ENCODE data around the gene TMEM9. TPM values are rescaled to one million over a fixed set of nuclear protein-coding genes. Genes with fewer than 3 reads are reported as not detected.

Gene TMEM9
- total and polyA plus RNA-seq, 9 of the 15 experiments (the other 6 are each of a cell fraction or from before 2014, with no cell fraction given), result 30.4 to 107 (median 67.6) TPM

DNA sequence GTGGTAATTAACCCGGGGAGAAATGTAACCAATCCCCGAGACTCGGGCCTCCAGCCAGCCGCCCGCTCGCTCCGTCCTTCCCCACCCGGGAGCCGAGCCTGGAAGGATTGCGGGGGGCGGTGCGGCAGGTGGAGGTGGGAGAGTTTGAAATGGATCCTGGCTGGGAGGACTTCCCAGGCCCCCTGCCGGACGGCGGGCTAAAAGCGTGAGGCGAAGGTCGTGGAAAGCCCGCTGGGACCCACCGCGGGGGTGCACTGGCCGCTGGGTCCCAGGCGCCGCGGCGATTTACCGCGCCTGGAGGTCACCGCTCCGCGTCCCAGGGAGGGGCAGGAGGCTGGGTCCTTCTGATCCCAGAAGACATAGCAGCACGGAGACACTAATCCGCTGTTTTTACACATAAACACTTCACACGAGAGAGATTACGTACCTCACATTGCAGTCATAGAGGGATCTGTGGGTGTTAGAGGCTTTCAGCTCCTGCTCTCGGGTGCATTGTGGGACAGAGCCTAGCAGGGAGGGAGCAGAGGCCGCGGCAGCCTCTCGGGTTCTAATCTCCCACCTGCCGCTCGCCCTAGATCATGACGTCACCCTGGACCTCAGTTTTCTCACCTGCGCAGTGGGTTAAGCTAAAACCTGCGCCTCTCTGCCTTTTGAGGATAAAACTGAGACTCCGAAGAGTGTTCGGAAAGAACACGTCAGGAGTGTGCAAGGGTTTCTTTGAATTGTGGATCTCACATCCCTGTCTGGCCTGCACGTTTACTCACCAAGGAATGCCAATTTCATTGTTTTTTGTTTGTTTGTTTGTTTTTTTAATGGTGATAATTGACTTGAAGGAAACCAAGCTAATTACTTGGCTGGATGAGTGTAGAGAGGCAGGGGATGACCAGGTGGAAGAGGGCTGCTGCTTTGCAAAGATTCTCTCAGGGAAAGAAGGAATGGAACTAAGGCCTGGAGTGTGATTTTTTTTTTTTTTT, 17.1 kb upstream of the TMEM9 start:
- FAIRE-seq, result peak; percentile 6
- H4K20me1 ChIP-seq (replicated peaks; ENCODE audit: control insufficient read depth, insufficient read depth, low read length), result no peaks in the 10 kb centered on the region
- intact Hi-C loops (cut with micrococcal nuclease), result no loop called here
- no peaks in the 10 kb centered on the region for H3K9me1 ChIP-seq (ENCODE audit: control insufficient read depth, insufficient read depth, low read length)
- POLR2A ChIA-PET, result interaction anchor here (0.6 to 6.7 kb wide), 6 partner anchors 15 to 190 kb away, joined by 3 to 121 read pairs (median 3); partner anchors contain the start of genes IGFN1 and TMEM9
- peak overlapping the region; percentile 55 for H3K27ac ChIP-seq (ENCODE audit: extremely low read depth, low read depth, low read length)
- H3K4me1 ChIP-seq (replicated peaks in 1 of 2; ENCODE audit: control insufficient read depth in 2 of 2, insufficient read depth in 2 of 2, low read length in 2 of 2), result peaks cover 15 to 28% of the 10 kb centered on the region in 2 experiments; a peak in 4 of 5 replicates
- peak overlapping the region; percentile 97 for H2AFZ ChIP-seq (ENCODE audit: low read depth, low read length)
- no peaks in the 10 kb centered on the region for H3K36me3 ChIP-seq (ENCODE audit: control insufficient read depth, insufficient read depth, low read length)
- H3K9ac ChIP-seq (ENCODE audit: insufficient read depth in 1 of 2, low read depth in 2 of 2, low read length in 2 of 2), result peak overlapping the region; percentile 79 to 93
- 12% methylated on average over 48 of the region's 48 CpGs for WGBS (ENCODE audit: insufficient coverage, low coverage, missing lambda C conversion rate)
- no peaks in the 10 kb centered on the region for H3K79me2 ChIP-seq (ENCODE audit: control insufficient read depth, insufficient read depth, low read length)
- peak overlapping the region; percentile 53 for H3K4me3 ChIP-seq
- DNase-seq (ENCODE audit: extremely low read depth in 1 of 4, low spot score in 3 of 4), result peak; percentile 66 to 75 (median 72)
- peak; percentile 71 for ATAC-seq
- TSS peak; percentile 80 for BruUV-seq (replicated peaks)
- in situ Hi-C loops (cut with MboI), result no loop called here
- H3K4me2 ChIP-seq (ENCODE audit: insufficient read depth, low read length), result peak overlapping the region; percentile 97
- H3K9me3 ChIP-seq (replicated peaks; ENCODE audit: control insufficient read depth, insufficient read depth, low read depth, low read length), result peaks cover 3% of the 10 kb centered on the region; the same call in 1 of the 2 replicates
- CTCF ChIA-PET (ENCODE audit: low intra/inter-chr PET ratio), result interaction anchor here (0.6 kb wide), 1 partner anchor 550 kb away, joined by 4 read pairs; no protein-coding TSS in a partner anchor
- H3K27me3 ChIP-seq (ENCODE audit: control insufficient read depth in 2 of 2, insufficient read depth in 2 of 2, low read length in 2 of 2), result peaks cover 2 to 9% of the 10 kb centered on the region in 2 experiments; a peak in 3 of 5 replicates
- TF ChIP-seq RBM25 (IDR thresholded peaks at IDR 0.05; ENCODE audit: low read depth, low read length, severe bottlenecking) (peak; percentile 88), SAFB2 (IDR thresholded peaks at IDR 0.05; ENCODE audit: borderline replicate concordance, low read depth, low read length, severe bottlenecking) (no peak), EP400 (IDR thresholded peaks at IDR 0.05) (no peak), HCFC1 (IDR thresholded peaks at IDR 0.05; ENCODE audit: low read depth, low read length) (no peak), SMAD4 (CRISPR knock-in tag; conservative IDR thresholded peaks at IDR 0.05) (0 out of 2 replicates have a peak, but pooled peaks have one; percentile 8), ZNF121 (CRISPR knock-in tag; conservative IDR thresholded peaks at IDR 0.05) (peak; percentile 35; the same call in 1 of the 2 replicates), KDM5B (IDR thresholded peaks at IDR 0.05; ENCODE audit: insufficient replicate concordance, low read depth, low read length) (peak; percentile 11), XRCC3 (IDR thresholded peaks at IDR 0.05) (no peak), NFIC (IDR thresholded peaks at IDR 0.05) (no peak), SRSF9 (IDR thresholded peaks at IDR 0.05; ENCODE audit: borderline replicate concordance, low read depth, low read length) (no peak), PHB (CRISPR knock-in tag; IDR thresholded peaks at IDR 0.05) (no peak), U2AF1 (optimal IDR thresholded peaks at IDR 0.05; ENCODE audit: low read depth, low read length) (no peak)
- TF ChIP-seq, protein P1, sequence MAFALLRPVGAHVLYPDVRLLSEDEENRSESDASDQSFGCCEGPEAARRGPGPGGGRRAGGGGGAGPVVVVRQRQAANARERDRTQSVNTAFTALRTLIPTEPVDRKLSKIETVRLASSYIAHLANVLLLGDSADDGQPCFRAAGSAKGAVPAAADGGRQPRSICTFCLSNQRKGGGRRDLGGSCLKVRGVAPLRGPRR (CRISPR knock-in tag; IDR thresholded peaks at IDR 0.05), result 0 out of 2 replicates have a peak, but pooled peaks have one; percentile 47
- TF ChIP-seq, protein P2, sequence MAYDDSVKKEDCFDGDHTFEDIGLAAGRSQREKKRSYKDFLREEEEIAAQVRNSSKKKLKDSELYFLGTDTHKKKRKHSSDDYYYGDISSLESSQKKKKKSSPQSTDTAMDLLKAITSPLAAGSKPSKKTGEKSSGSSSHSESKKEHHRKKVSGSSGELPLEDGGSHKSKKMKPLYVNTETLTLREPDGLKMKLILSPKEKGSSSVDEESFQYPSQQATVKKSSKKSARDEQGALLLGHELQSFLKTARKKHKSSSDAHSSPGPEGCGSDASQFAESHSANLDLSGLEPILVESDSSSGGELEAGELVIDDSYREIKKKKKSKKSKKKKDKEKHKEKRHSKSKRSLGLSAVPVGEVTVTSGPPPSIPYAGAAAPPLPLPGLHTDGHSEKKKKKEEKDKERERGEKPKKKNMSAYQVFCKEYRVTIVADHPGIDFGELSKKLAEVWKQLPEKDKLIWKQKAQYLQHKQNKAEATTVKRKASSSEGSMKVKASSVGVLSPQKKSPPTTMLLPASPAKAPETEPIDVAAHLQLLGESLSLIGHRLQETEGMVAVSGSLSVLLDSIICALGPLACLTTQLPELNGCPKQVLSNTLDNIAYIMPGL (CRISPR knock-in tag; IDR thresholded peaks at IDR 0.05), result peak; percentile 65; the same call in 1 of the 2 replicates
- TF ChIP-seq, protein P3, sequence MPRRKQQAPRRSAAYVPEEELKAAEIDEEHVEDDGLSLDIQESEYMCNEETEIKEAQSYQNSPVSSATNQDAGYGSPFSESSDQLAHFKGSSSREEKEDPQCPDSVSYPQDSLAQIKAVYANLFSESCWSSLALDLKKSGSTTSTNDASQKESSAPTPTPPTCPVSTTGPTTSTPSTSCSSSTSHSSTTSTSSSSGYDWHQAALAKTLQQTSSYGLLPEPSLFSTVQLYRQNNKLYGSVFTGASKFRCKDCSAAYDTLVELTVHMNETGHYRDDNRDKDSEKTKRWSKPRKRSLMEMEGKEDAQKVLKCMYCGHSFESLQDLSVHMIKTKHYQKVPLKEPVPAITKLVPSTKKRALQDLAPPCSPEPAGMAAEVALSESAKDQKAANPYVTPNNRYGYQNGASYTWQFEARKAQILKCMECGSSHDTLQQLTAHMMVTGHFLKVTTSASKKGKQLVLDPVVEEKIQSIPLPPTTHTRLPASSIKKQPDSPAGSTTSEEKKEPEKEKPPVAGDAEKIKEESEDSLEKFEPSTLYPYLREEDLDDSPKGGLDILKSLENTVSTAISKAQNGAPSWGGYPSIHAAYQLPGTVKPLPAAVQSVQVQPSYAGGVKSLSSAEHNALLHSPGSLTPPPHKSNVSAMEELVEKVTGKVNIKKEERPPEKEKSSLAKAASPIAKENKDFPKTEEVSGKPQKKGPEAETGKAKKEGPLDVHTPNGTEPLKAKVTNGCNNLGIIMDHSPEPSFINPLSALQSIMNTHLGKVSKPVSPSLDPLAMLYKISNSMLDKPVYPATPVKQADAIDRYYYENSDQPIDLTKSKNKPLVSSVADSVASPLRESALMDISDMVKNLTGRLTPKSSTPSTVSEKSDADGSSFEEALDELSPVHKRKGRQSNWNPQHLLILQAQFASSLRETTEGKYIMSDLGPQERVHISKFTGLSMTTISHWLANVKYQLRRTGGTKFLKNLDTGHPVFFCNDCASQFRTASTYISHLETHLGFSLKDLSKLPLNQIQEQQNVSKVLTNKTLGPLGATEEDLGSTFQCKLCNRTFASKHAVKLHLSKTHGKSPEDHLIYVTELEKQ (CRISPR knock-in tag; IDR thresholded peaks at IDR 0.05), result no peak

Measured in K562 (cell line).